Colonic mucosa (tissue), 4 donors: Measurements from ENCODE around the gene DNAJC16. TPM values are rescaled to one million over a fixed set of nuclear protein-coding genes. Genes with fewer than 3 reads are reported as not detected.

Experiments used
- DNase-seq: peaks from one replicate; pipeline ENCODE4 v3.0.0-alpha.2; 2020
- H3K27ac ChIP-seq: fragments of 200-600 bp; one replicate; pipeline ENCODE4 v1.8.0; 2021
- H3K27me3 ChIP-seq: fragments of 200-600 bp; one replicate; pipeline ENCODE4 v1.8.0; 2021
- H3K36me3 ChIP-seq: fragments of 200-600 bp; one replicate; pipeline ENCODE4 v1.8.0; 2021
- H3K4me1 ChIP-seq: fragments of 200-600 bp; one replicate; pipeline ENCODE4 v1.8.0; 2021; ENCODE audit warnings: mild to moderate bottlenecking
- H3K4me3 ChIP-seq: fragments of 200-600 bp; one replicate; pipeline ENCODE4 v1.8.0; 2021
- H3K9ac ChIP-seq, 2 donors: one replicate each; pipeline ENCODE4 v1.7.0; 2013; ENCODE audit warnings: control low read depth in 2 of 2, low read depth in 2 of 2, low read length in 2 of 2
- H3K9me3 ChIP-seq: fragments of 200-600 bp; one replicate; pipeline ENCODE4 v1.8.0; 2021
- intact Hi-C: fragments of 100-400 bp; cut with DNase I; formaldehyde crosslinking; loops from one replicate; pipeline ENCODE4 v1.14.1; 2022
- total RNA-seq, 2 donors: library from RNA; stranded (reverse); fragmentation: NEBNext Ultra II Directional in 1 of 2; extraction: Animal tissue kit (Norgen Biotek cat#: 25700) in 1 of 2; gene quantifications; one replicate each; pipeline ENCODE4 v1.2.1, GENCODE V29; 2021
- TF ChIP-seq, protein P1 (sequence below): fragments of 200-600 bp; IDR thresholded peaks from one replicate; pipeline ENCODE4 v1.8.0; 2022; ENCODE audit warnings: antibody characterized with exemption, mild to moderate bottlenecking
- donor health status: healthy.
- donor health status: DM: no; HTN: no; CAD: no.
- donor health status: DM: no; HTN: no; CAD: no.

Gene DNAJC16
- total RNA-seq, 2 donors from 2014 or later = 19.5 to 22.1 TPM

DNA sequence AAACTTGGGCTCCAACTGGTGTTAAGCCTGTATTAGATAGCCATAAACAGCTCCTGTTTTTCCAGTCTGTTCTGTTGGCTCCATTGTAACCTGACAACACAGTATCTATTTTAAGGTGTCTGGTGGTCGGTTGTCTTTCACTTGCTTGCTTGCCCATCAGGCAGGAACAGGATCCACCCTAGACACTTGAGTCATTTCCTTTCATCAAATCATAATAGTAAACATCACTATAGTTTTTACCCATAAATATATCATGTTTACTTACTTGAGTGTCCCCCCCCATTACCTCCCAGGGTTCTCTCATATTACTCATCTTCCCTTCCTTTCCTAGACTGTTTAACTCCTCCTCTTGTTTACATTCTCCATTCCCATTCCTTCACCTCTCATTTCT, 93.5 kb downstream of the DNAJC16 start:
- Histone ChIP-seq H3K27me3 (no peaks in the 10 kb centered on the region), H3K4me3 (no peak overlapping the region), H3K4me1 (peaks cover 25% of the 10 kb centered on the region), H3K27ac (peak overlapping the region; percentile 5), H3K9me3 (no peaks in the 10 kb centered on the region), H3K9ac (no peak overlapping the region), H3K36me3 (no peaks in the 10 kb centered on the region)
- intact Hi-C loops = loop anchor here (10.0 kb wide), 1 partner anchor 105 kb away; no protein-coding TSS in a partner anchor
- DNase-seq = no peak
- TF ChIP-seq, protein P1, sequence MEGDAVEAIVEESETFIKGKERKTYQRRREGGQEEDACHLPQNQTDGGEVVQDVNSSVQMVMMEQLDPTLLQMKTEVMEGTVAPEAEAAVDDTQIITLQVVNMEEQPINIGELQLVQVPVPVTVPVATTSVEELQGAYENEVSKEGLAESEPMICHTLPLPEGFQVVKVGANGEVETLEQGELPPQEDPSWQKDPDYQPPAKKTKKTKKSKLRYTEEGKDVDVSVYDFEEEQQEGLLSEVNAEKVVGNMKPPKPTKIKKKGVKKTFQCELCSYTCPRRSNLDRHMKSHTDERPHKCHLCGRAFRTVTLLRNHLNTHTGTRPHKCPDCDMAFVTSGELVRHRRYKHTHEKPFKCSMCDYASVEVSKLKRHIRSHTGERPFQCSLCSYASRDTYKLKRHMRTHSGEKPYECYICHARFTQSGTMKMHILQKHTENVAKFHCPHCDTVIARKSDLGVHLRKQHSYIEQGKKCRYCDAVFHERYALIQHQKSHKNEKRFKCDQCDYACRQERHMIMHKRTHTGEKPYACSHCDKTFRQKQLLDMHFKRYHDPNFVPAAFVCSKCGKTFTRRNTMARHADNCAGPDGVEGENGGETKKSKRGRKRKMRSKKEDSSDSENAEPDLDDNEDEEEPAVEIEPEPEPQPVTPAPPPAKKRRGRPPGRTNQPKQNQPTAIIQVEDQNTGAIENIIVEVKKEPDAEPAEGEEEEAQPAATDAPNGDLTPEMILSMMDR = no peak

- no peaks in the 10 kb centered on the region for H3K27me3 ChIP-seq
- no peaks in the 10 kb centered on the region for H3K36me3 ChIP-seq
- no peak overlapping the region for H3K4me3 ChIP-seq
- no peak overlapping the region for H3K27ac ChIP-seq
- intact Hi-C loops = loop anchor here (10.0 kb wide), 1 partner anchor 104 kb away; no protein-coding TSS in a partner anchor
- H3K9me3 ChIP-seq = no peaks in the 10 kb centered on the region
- no peak for DNase-seq
- TF ChIP-seq, protein P1 = no peak
- H3K9ac ChIP-seq = no peak overlapping the region
- peaks cover 29% of the 10 kb centered on the region for H3K4me1 ChIP-seq
Observed at GRCh38 chr1:15620902-15621682, 94.4 kb downstream of the DNAJC16 start.

GRCh38 chr1:15621975-15622374, 95.3 kb downstream of the DNAJC16 start:
- H3K36me3 ChIP-seq = no peaks in the 10 kb centered on the region
- DNase-seq = no peak
- H3K9ac ChIP-seq = no peak overlapping the region
- H3K4me1 ChIP-seq = peaks cover 29% of the 10 kb centered on the region
- intact Hi-C loops = loop anchor here (10.0 kb wide), 1 partner anchor 103 kb away; no protein-coding TSS in a partner anchor
- no peaks in the 10 kb centered on the region for H3K9me3 ChIP-seq
- no peak overlapping the region for H3K4me3 ChIP-seq
- H3K27me3 ChIP-seq = no peaks in the 10 kb centered on the region
- no peak overlapping the region for H3K27ac ChIP-seq
- TF ChIP-seq, protein P1 = no peak

GRCh38 chr1:15622712-15623373, 96.2 kb downstream of the DNAJC16 start:
- intact Hi-C loops = loop anchor here (10.0 kb wide), 1 partner anchor 102 kb away; no protein-coding TSS in a partner anchor

DNA sequence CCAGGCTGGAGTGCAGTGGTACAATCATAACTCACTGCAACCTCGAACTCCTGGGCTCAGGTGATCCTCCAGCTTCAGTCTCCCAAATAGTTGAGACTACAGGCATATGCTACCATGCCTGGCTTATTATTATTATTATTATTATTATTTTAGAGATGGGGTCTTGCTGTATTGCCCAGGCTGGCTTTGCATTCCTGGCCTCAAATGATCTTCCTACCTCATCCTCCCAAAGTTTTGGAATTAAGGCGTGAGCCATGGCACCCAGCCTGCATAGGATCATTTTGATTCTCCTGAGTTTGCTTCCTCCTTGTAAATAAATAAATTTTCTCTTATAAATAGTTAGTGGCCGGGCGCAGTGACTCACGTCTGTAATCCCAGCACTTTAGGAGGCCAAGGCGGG, 96.8 kb downstream of the DNAJC16 start:
- Histone ChIP-seq H3K9me3 (no peaks in the 10 kb centered on the region), H3K27me3 (no peaks in the 10 kb centered on the region), H3K4me1 (peaks cover 29% of the 10 kb centered on the region), H3K4me3 (no peak overlapping the region), H3K9ac (no peak overlapping the region), H3K27ac (no peak overlapping the region), H3K36me3 (peaks cover 3% of the 10 kb centered on the region)
- TF ChIP-seq, protein P1 = no peak
- intact Hi-C loops = loop anchor here (10.0 kb wide), 1 partner anchor 101 kb away; no protein-coding TSS in a partner anchor
- DNase-seq = no peak

More at GRCh38 chr1:15622712-15623373, 96.2 kb downstream of the DNAJC16 start:
- Histone ChIP-seq H3K9me3 (no peaks in the 10 kb centered on the region), H3K27me3 (no peaks in the 10 kb centered on the region), H3K4me1 (peaks cover 29% of the 10 kb centered on the region), H3K27ac (no peak overlapping the region), H3K9ac (no peak overlapping the region), H3K4me3 (no peak overlapping the region), H3K36me3 (peaks cover 3% of the 10 kb centered on the region)
- no peak for DNase-seq
- TF ChIP-seq, protein P1 = no peak
